HuH-7 (cell line): ENCODE data around the gene STAT5A.
"Not testable (repeated sequence)": the region's sequence is repeated elsewhere in the genome, so short reads cannot be mapped to it uniquely, and the experiment has no call there.

Experiments used
- DNase-seq: peaks from one replicate; pipeline ENCODE4 v3.0.0; 2011; ENCODE audit warnings: low spot score

The STAT5A gene

GRCh38 chr17:42285346-42286050, 2.8 kb upstream of the STAT5A start:
- DNase-seq = no peak

- DNase-seq = no peak
Measured at GRCh38 chr17:42286411-42287221, 1.7 kb upstream of the STAT5A start.

DNA sequence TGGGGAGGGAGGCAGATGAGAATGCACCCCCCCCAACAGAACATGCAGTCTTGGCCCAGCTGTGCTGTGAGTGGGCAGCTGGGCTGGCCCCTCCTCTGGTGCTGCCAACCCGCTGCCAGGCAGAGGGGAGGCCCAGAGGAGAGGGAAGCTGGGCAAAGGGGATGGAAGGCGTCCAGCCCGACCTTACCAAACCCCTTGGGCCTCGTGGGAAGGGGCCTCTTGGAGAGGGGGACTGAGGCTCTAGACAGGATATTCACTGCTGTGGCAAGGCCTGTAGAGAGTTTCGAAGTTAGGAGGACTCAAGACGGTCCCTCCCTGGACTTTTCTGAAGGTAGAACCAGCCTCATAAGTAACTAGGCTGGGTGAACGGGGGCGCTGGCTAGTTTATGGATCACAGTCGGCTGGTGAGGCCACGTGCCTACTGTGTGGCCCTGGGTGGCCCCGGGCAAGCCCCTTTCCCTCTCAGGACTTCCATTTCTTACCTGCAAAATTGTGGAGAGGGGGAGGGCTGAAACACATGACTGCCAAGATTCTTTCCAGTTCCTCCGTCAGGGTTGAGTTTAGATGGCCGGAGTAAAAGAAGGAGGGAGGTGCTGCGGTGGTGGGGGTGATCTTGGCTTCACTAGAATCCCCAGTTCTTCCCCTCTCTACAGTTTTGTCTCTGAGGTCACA, 857 bp upstream of the STAT5A start:
- DNase-seq = no peak

DNA sequence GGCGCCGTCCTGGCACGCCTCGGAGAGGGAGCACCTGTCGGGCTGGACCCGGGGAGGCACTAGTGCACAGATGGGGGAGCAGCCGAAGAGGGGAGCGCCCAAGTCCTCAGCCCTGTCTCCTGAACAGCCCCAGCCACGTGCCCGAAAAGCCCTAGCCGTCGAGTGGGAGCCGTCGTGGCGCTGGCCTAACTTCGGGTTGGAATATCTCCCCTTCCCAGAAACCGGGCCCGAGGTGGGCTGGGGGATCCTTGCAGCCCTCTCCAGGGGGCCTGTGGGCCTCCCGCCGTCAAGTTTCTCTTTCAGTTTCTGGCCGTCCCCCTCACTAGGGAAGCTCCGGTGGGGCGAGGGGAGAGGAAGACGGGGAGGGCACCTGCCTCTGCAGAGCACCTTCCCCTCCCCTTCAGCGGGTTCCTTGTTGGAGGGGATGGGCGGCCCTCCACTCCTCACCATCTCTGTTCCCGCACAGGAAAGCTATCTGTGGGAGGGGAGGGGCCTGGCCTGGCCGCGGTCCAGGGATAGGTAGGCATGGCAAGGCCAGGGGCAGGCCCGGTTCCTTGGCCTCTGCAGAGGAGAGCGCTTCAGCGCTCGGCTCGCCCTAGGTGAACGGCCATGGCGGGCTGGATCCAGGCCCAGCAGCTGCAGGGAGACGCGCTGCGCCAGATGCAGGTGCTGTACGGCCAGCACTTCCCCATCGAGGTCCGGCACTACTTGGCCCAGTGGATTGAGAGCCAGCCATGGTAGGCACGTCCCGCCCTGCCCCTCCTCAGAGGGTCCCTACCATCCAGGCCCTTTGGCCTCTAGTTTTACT, 709 bp downstream of the STAT5A start:
- no peak for DNase-seq

DNA sequence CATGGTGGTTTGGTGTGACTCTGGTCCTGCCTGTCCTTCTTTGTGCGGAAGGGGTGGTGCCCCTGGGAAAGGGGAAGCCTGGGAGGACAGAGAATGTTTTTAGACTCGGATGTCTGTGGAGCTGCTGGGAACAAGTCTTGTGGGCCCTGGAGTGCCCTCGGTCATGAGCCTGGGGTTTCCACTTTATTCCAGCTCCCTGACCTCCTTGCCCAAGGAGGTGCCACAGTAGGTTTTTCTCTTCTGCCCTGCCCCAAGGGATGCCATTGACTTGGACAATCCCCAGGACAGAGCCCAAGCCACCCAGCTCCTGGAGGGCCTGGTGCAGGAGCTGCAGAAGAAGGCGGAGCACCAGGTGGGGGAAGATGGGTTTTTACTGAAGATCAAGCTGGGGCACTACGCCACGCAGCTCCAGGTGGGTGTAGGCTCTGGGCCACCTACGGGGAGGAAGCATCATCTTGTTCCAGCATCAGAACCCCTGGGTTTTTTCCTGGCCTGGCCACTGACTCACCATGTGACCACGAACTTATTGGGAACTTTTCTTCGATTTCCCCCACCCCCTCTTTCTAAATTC, 1.4 kb downstream of the STAT5A start:
- DNase-seq = no peak

GRCh38 chr17:42290577-42290976, 2.3 kb downstream of the STAT5A start:
- no peak for DNase-seq

DNA sequence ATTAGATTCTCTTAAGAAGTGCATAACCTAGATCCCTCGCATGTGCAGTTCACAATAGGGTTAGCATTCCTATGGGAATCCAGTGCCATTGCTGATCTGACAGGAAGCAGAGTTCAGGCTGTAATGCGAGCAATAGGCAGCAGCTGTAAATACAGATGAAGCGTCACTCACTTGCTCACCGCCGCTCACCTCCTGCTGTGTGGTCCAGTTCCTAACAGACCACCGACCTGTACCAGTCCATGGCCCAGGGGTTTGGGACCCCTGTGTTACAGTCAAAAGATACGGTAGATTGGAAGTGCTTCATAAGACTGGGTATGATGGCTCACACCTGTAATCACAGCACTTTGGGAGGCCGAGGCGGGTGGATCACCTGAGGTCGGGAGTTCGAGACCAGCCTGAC, 2.8 kb downstream of the STAT5A start:
- no peak for DNase-seq

DNA sequence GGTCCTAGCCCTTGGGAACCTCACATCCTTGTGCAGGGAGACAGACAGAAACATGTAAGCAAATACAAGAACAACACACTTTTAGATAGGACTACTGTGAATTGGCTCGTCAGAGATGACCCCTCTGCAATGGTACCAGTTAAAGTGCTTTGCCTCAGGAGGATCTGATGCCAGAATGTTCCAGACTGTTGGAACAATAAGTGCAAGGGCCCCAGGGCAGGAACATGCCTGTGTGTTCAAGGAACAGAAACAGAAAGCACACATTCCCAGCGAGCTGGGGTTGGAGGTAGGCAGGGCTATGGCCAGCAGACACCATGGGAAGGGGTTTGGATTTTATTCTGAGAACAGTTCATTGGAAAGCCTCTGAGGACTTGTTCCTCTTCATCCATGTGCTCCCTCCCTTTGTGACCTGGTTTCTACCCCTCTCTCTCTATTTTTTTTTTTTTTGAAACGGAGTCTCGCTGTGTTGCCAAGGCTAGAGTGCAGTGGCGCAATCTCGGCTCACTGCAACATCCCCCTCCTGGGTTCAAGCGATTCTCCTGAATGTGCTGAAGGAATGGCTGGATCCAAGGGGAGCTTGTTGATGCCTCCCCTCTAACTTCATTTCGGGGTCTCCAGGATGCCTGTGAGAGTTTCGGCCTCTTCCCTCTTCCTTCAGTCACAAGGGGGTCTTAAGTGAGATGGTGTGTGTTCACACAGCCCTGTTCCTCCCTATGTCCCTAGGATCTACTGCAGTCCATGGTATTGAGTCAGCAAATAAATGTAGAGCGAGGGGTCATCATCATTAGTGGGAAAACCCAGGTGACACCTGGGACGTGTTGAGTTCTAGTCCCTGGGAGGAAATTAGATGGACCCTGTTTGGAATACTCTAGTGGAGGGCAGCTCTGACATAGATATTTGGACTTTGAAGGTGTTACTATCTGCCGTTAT, 6.4 kb downstream of the STAT5A start:
- no peak for DNase-seq

DNA sequence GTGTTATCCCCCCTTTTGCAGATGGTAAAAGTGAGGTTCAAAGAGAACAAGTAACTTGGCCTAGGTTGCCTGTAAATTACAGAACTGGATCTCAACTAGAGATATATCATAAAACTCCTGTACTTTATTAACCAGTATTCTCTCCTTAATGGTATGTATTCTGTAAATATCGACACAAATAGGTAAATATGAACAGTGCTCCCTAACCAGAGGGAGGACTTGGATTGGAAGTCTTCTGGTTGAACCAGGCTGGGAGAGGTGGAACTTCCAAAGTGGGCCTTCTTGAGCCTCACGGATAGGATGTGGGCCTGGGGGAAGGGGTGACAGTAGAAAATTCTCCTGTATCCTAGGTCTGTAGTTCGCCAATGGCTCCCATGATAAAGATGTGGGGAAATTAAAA, 7.7 kb downstream of the STAT5A start:
- DNase-seq = no peak

DNA sequence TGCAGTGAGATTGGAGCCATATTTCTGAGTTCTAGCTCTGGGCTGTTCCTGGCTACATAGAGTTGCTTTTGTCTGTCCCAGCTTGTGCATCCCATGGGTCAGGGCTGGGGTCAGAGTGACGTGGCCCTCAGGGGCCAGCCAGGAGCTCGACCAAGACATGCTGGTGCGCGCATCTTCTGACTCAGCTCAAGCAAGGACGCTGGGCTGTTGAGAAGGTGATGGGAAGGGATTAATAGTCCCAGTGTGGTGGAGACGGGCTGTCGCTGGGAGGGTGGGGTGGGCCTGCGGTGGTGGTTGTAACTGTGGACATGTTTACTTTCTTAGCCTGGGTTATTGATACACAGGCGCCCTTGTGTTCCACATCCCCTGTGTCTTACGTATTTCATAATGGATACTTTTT, 9.5 kb downstream of the STAT5A start:
- DNase-seq = not testable (repeated sequence)

DNA sequence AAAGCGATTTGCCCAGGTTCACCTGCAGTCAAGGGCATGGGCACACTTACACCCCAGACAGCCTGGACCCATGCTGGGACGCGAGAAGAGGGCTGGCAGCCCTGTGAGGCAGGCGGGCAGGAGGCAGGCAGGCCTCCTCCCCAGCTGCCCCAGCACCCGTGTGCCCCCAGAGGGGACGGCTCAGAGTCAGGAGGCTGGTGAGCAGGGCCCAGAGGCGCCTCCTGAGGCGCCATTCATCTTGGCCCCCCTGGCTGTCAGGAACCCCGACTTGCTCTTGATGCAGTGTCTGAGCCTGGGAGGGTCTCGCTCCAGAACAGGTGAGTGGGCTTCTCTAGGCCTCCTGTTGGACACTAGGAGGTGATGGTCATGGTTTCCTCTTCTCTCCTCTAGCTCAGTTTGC, 11.1 kb downstream of the STAT5A start:
- DNase-seq = not testable (repeated sequence)

- not testable (repeated sequence) for DNase-seq
Measured at GRCh38 chr17:42299913-42300312, 11.6 kb downstream of the STAT5A start.

DNA sequence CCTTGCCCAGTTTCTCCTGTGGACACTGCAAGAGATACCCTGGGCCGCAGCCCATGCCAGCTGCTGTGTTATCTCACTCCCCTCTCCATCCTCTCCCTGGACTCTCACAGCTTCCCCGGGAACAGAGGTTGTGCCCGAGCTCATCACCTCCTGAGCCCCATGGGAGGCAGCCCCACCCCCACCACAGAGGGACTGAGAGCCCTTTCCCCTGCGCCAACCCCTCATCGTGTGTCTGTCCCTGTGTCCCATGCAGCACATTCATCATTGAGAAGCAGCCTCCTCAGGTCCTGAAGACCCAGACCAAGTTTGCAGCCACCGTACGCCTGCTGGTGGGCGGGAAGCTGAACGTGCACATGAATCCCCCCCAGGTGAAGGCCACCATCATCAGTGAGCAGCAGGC, 12.7 kb downstream of the STAT5A start:
- DNase-seq = no peak

GRCh38 chr17:42303694-42304093, 15.4 kb downstream of the STAT5A start:
- DNase-seq = no peak

DNA sequence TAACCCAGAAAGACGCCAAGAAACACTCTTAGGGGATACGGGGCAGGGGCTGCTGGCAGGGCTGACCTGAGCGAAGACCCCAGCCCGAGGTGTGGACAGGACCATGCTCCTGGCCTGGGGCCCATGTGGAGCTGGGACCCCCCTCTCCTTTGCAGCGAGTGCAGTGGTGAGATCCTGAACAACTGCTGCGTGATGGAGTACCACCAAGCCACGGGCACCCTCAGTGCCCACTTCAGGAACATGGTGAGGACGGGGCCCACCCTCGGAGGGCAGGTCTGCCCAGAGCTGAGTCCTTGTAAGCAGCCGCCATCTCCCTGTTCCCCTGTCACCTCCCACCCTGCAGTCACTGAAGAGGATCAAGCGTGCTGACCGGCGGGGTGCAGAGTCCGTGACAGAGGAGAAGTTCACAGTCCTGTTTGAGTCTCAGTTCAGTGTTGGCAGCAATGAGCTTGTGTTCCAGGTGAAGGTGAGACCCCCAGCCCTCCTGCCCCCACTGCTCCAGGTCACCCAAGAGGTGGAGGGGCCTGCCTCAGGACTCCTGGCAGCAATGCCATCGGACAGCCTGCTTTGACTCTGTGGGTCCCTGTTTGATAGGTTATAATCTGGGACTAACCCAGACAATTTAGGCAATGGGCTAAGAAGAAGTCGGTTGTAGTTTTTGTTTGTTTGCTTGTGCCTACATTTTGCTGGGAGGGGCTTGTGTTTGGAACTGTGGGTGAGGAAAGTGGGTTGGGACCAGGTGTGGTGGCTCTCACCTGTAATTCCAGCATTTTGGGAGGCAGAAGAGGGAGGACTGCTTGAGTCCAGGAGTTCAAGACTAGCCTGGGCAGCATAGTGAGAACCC, 16.1 kb downstream of the STAT5A start:
- DNase-seq = no peak

GRCh38 chr17:42305031-42305330, 16.7 kb downstream of the STAT5A start:
- DNase-seq = not testable (repeated sequence)

GRCh38 chr17:42305543-42306384, 17.5 kb downstream of the STAT5A start:
- no peak for DNase-seq

GRCh38 chr17:42306385-42306667, 18.0 kb downstream of the STAT5A start:
- DNase-seq = no peak

GRCh38 chr17:42307362-42307927, 19.1 kb downstream of the STAT5A start:
- no peak for DNase-seq
